H1 (cell line): ENCODE data around the gene SUSD6. TPM values are rescaled to one million over a fixed set of nuclear protein-coding genes. Genes with fewer than 3 reads are reported as not detected.

ENCODE experiments used
- CTCF ChIA-PET: fragments of 300-600 bp; sonication (Branson Sonifier 250); formaldehyde crosslinking; loops from one replicate; lab custom pipeline; 2021; ENCODE audit not compliant: partially characterized antibody; lab: Charles Lee
- POLR2A ChIA-PET: fragments of 300-600 bp; sonication (Branson Sonifier 250); formaldehyde crosslinking; loops from one replicate; lab custom pipeline; 2021; ENCODE audit warnings: inconsistent platforms; ENCODE audit not compliant: partially characterized antibody; lab: Charles Lee
- DNase-seq, 2 experiments: peaks; one replicate each; pipeline versions ENCODE4 v3.0.0 to v3.0.0-alpha.2; 2010 to 2022; ENCODE audit warnings: low spot score in 2 of 2, low read depth in 1 of 2, mixed read lengths in 1 of 2
- FAIRE-seq: peaks from 2 replicates; lab custom pipeline; 2011; peaks lifted over from hg19 to GRCh38; lab: Jason Lieb, UNC
- H2AFZ ChIP-seq: 2 replicates; pipeline ENCODE4 v1.8.1; 2012; ENCODE audit warnings: low read length, inconsistent platforms
- H2AK5ac ChIP-seq: 2 replicates; pipeline ENCODE4 v1.6.1; 2013; ENCODE audit warnings: low read depth, low read length
- H2BK120ac ChIP-seq: replicated peaks from 2 replicates; pipeline ENCODE3; 2013; ENCODE audit warnings: low read depth, low read length, inconsistent platforms
- H2BK12ac ChIP-seq: 2 replicates; pipeline ENCODE4 v1.6.1; 2013; ENCODE audit warnings: low read depth, low read length
- H2BK15ac ChIP-seq: 2 replicates; pipeline ENCODE4 v1.6.1; 2013; ENCODE audit warnings: low read length
- H2BK20ac ChIP-seq: 2 replicates; pipeline ENCODE4 v1.6.1; 2013; ENCODE audit warnings: low read length
- H2BK5ac ChIP-seq: 2 replicates; pipeline ENCODE4 v1.6.1; 2013; ENCODE audit warnings: low read depth, low read length
- H3K14ac ChIP-seq: 2 replicates; pipeline ENCODE4 v1.6.1; 2013; ENCODE audit warnings: inconsistent platforms; ENCODE audit not compliant: insufficient read length
- H3K18ac ChIP-seq: 2 replicates; pipeline ENCODE4 v1.6.1; 2013; ENCODE audit warnings: low read length; ENCODE audit errors: extremely low read depth
- H3K23ac ChIP-seq: 2 replicates; pipeline ENCODE4 v1.6.1; 2013; ENCODE audit warnings: inconsistent platforms; ENCODE audit not compliant: insufficient read length
- H3K23me2 ChIP-seq: 2 replicates; pipeline ENCODE4 v1.6.1; 2013; ENCODE audit warnings: low read depth, low read length
- H3K27ac ChIP-seq: 2 replicates; pipeline ENCODE4 v1.6.1; 2011; ENCODE audit warnings: low read depth, low read length, inconsistent platforms
- H3K27me3 ChIP-seq, 4 experiments: replicated peaks in 1 of 4; 1 replicate in 1 of 4; 2 replicates in 3 of 4; pipeline versions ENCODE4 v1.6.1 to v1.8.1; 2011 to 2013; ENCODE audit warnings: low read length in 3 of 4, mild to moderate bottlenecking in 3 of 4, inconsistent platforms in 2 of 4, mixed read lengths in 2 of 4, moderate library complexity in 1 of 4; ENCODE audit not compliant: control insufficient read depth in 3 of 4, insufficient read depth in 3 of 4; ENCODE audit errors: extremely low read depth in 1 of 4
- H3K36me3 ChIP-seq, 4 experiments: 2 replicates each; pipeline versions ENCODE4 v1.6.1 to v1.8.1; 2011 to 2013; ENCODE audit warnings: mild to moderate bottlenecking in 4 of 4, low read length in 3 of 4, moderate library complexity in 2 of 4, control low read depth in 1 of 4, inconsistent platforms in 1 of 4; ENCODE audit not compliant: insufficient read depth in 4 of 4, control insufficient read depth in 2 of 4
- H3K4ac ChIP-seq: replicated peaks from 2 replicates; pipeline ENCODE3; 2013; ENCODE audit warnings: low read length, low read depth, mixed read lengths, inconsistent platforms; ENCODE audit not compliant: insufficient read length
- H3K4me1 ChIP-seq, 4 experiments: replicated peaks in 1 of 4; 1 replicate in 1 of 4; 2 replicates in 3 of 4; pipeline versions ENCODE4 v1.6.1 to v1.8.1; 2011 to 2013; ENCODE audit warnings: low read length in 3 of 4, inconsistent platforms in 2 of 4, mixed read lengths in 1 of 4; ENCODE audit not compliant: insufficient read depth in 4 of 4, control insufficient read depth in 3 of 4
- H3K4me2 ChIP-seq, 2 experiments: 2 replicates each; pipeline versions ENCODE4 v1.6.1 to v1.8.1; 2011 to 2013; ENCODE audit warnings: low read depth in 2 of 2, low read length in 2 of 2, control low read depth in 1 of 2, inconsistent platforms in 1 of 2, mild to moderate bottlenecking in 1 of 2; ENCODE audit not compliant: insufficient read depth in 1 of 2
- H3K4me3 ChIP-seq, 4 experiments: fragments of 200-600, 300-600 bp in 1 of 4; sonication (generic), shearing (Covaris generic), sonication (Bioruptor Twin) in 1 of 4; 2 replicates each; pipeline versions ENCODE4 v1.5.1 to v1.8.1; 2011 to 2016; ENCODE audit warnings: low read length in 4 of 4, low read depth in 3 of 4, control low read depth in 2 of 4, inconsistent platforms in 2 of 4, mild to moderate bottlenecking in 2 of 4, mixed read lengths in 1 of 4, moderate library complexity in 1 of 4; ENCODE audit not compliant: insufficient read depth in 2 of 4; ENCODE audit errors: extremely low read depth in 1 of 4
- H3K56ac ChIP-seq: replicated peaks from 2 replicates; pipeline ENCODE3; 2013; ENCODE audit warnings: low read depth, mild to moderate bottlenecking, mixed read lengths, low read length, inconsistent platforms; ENCODE audit not compliant: insufficient read length
- H3K79me1 ChIP-seq: 2 replicates; pipeline ENCODE4 v1.6.1; 2013; ENCODE audit warnings: low read depth, low read length, control low read depth
- H3K79me2 ChIP-seq, 2 experiments: 2 replicates each; pipeline versions ENCODE4 v1.6.1 to v1.8.1; 2012 to 2013; ENCODE audit warnings: low read length in 2 of 2, mild to moderate bottlenecking in 2 of 2, inconsistent platforms in 1 of 2; ENCODE audit not compliant: insufficient read depth in 2 of 2, control insufficient read depth in 1 of 2
- H3K9ac ChIP-seq, 4 experiments: replicated peaks in 1 of 4; 1 replicate in 1 of 4; 2 replicates in 3 of 4; pipeline versions ENCODE4 v1.6.1 to v1.8.1; 2011 to 2013; ENCODE audit warnings: low read depth in 3 of 4, low read length in 3 of 4, control low read depth in 2 of 4, mild to moderate bottlenecking in 2 of 4, moderate library complexity in 2 of 4, inconsistent platforms in 1 of 4; ENCODE audit errors: extremely low read depth in 1 of 4
- H3K9me3 ChIP-seq, 2 experiments: 2 replicates each; pipeline versions ENCODE4 v1.6.1 to v1.8.1; 2012 to 2013; ENCODE audit warnings: mild to moderate bottlenecking in 2 of 2, moderate library complexity in 2 of 2, control low read depth in 1 of 2, inconsistent platforms in 1 of 2, low read depth in 1 of 2, low read length in 1 of 2, mixed read lengths in 1 of 2; ENCODE audit not compliant: insufficient read depth in 2 of 2
- H4K20me1 ChIP-seq, 2 experiments: replicated peaks in 1 of 2; 2 replicates each; pipeline versions ENCODE3 to v1.8.1; 2011 to 2013; ENCODE audit warnings: inconsistent platforms in 2 of 2, low read length in 2 of 2, mild to moderate bottlenecking in 1 of 2; ENCODE audit not compliant: insufficient read depth in 2 of 2, control insufficient read depth in 1 of 2
- H4K5ac ChIP-seq: 2 replicates; pipeline ENCODE4 v1.6.1; 2013; ENCODE audit warnings: low read length, low read depth, mixed read lengths, inconsistent platforms; ENCODE audit not compliant: insufficient read length
- H4K8ac ChIP-seq: 2 replicates; pipeline ENCODE4 v1.8.0; 2013; ENCODE audit warnings: mild to moderate bottlenecking, moderate library complexity, low read length, inconsistent platforms; ENCODE audit not compliant: insufficient read depth; ENCODE audit errors: extremely low read depth
- H4K91ac ChIP-seq: replicated peaks from 2 replicates; pipeline ENCODE3; 2013; ENCODE audit warnings: low read length, mixed read lengths, inconsistent platforms; ENCODE audit not compliant: insufficient read length
- NRF1 ChIP-seq: IDR thresholded peaks from 2 replicates; pipeline ENCODE4 v1.6.1; 2011; ENCODE audit warnings: mild to moderate bottlenecking, low read depth, low read length, improper control_type of control experiment
- PHF8 ChIP-seq: fragments of 200-600 bp; sonication (generic); conservative IDR thresholded peaks from 2 replicates; pipeline ENCODE4 v1.7.1; 2012; ENCODE audit warnings: low read depth, mild to moderate bottlenecking, inconsistent platforms, low read length, moderate library complexity
- POLR2AphosphoS5 ChIP-seq: IDR thresholded peaks from 2 replicates; pipeline ENCODE4 v1.6.1; 2011; ENCODE audit warnings: low read depth, low read length
- RFX5 ChIP-seq: IDR thresholded peaks from 2 replicates; pipeline ENCODE4 v1.6.1; 2011; ENCODE audit warnings: low read depth, low read length, improper control_type of control experiment, borderline replicate concordance
- SP1 ChIP-seq: IDR thresholded peaks from 2 replicates; pipeline ENCODE4 v1.6.1; 2011; ENCODE audit warnings: low read depth, low read length
- WGBS, 2 experiments: shearing (Covaris generic) in 1 of 2; methylation state at CpG; one replicate each; pipeline versions ENCODE4 v1.1.6 to v1.1.7; 2013 to 2015; ENCODE audit warnings: low lambda C conversion rate in 2 of 2, mixed read lengths in 2 of 2, inconsistent platforms in 1 of 2, low coverage in 1 of 2, missing lambda C conversion rate in 1 of 2; ENCODE audit not compliant: insufficient replicate concordance in 2 of 2, insufficient coverage in 1 of 2, insufficient read length in 1 of 2; ENCODE audit errors: extremely low coverage in 1 of 2, missing lambda C conversion rate in 1 of 2; 5-methylcytosine and 5-hydroxymethylcytosine counted together
- polyA plus RNA-seq, 7 experiments: library from polyadenylated mRNA; depleted of rRNA in 3 of 7; stranded (reverse) in 5 of 7; unstranded in 2 of 7; fragments of >200 nt in 5 of 7; fragments of 200-250 nt in 2 of 7; gene quantifications; 1 replicate in 5 of 7; 2 replicates in 1 of 7; 4 replicates in 1 of 7; pipeline versions ENCODE4 v1.2.1 to v1.2.3, GENCODE V29; 2011 to 2013; ENCODE audit warnings: missing spikeins in 2 of 7, mixed read lengths in 2 of 7
- total RNA-seq: library from RNA; stranded (reverse); fragmentation: NEBNext Ultra II Directional; extraction: Animal tissue kit (Norgen Biotek cat#: 25700); gene quantifications from 2 replicates; pipeline ENCODE4 v1.2.1, GENCODE V29; 2021

The SUSD6 gene
- total and polyA plus RNA-seq, 2 of the 8 experiments (the other 6 are each of a cell fraction or from before 2014, with no cell fraction given) = 3.0 to 3.8 TPM

DNA sequence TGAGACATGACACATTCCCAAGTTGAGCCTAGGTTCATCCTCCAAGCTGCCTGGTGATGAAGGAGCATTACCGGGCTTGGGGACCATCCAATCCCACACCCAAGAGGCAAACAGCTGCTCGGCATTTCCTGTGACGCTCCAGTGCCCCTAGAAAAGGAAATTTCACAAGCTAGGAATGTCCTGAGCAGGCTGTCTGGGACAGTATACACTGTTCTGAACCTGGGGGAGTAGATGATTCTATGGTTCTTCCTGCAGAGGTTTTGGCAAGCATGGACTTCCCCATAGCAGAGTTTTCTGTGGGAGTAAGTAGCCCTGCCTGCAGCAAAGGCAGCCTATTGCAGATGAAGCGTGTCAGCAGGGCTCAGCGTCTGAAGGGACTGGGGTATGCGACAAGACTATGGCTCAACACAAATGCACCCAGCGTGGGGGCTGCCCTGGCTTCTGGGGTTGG, 108.1 kb downstream of the SUSD6 start:
- Histone ChIP-seq H3K9ac (no peak overlapping the region), H2AK5ac (no peak overlapping the region), H2BK120ac (no peak overlapping the region), H3K18ac (peak overlapping the region; percentile 68; the same call in 1 of the 2 replicates), H3K23ac (no peak overlapping the region), H3K56ac (no peak overlapping the region), H4K8ac (no peak overlapping the region), H4K20me1 (no peaks in the 10 kb centered on the region), H4K5ac (no peak overlapping the region), H2BK12ac (peak overlapping the region; percentile 42; the same call in 1 of the 2 replicates), H4K91ac (no peak overlapping the region), H3K27ac (no peak overlapping the region), H3K4me3 (no peak overlapping the region), H2BK5ac (no peak overlapping the region), H3K4me1 (peaks cover 2 to 10% (median 5%) of the 10 kb centered on the region in 4 experiments), H3K23me2 (no peaks in the 10 kb centered on the region; the same call in 1 of the 2 replicates), H3K36me3 (no peaks in the 10 kb centered on the region), H3K27me3 (no peaks in the 10 kb centered on the region), H3K79me1 (no peaks in the 10 kb centered on the region), H2BK15ac (no peak overlapping the region), H3K4me2 (0 out of 4 replicates have a peak overlapping the region, but pooled peaks of 1 of the 2 experiments have one; percentile 3), H2BK20ac (peak overlapping the region; percentile 57; the same call in 1 of the 2 replicates), H3K79me2 (no peaks in the 10 kb centered on the region), H3K9me3 (no peaks in the 10 kb centered on the region), H3K14ac (no peak overlapping the region), H3K4ac (no peak overlapping the region), H2AFZ (0 out of 2 replicates have a peak overlapping the region, but pooled peaks have one; percentile 6)
- DNase-seq (no peak), FAIRE-seq (no peak)
- ChIA-PET POLR2A (interaction anchor here (1.1 kb wide), 1 partner anchor 160 kb away, joined by 3 read pairs; no protein-coding TSS in a partner anchor), CTCF (interaction anchor here (0.8 to 6.5 kb wide), 11 partner anchors 10 to 144 kb away, joined by 3 to 45 read pairs (median 8); partner anchors contain the start of gene CCDC177)
- 60% methylated on average over 7 of the region's 7 CpGs; no CpG with 5 or more reads in 1 of the 2 experiments for WGBS, 2 experiments
- no peak for TF ChIP-seq RFX5
- no peak for TF ChIP-seq PHF8
- no peak for TF ChIP-seq SP1
- no peak for TF ChIP-seq POLR2AphosphoS5
- TF ChIP-seq NRF1 = no peak
